Measurements from ENCODE around the gene NIPAL1.

Gene NIPAL1

GRCh38 chr4:48043504-48043903 is 26.9 kb downstream of the NIPAL1 start:
- Histone ChIP-seq H4K8ac (ENCODE audit: low read depth, low read length) (no peak overlapping the region), H3K18ac (ENCODE audit: low read length) (no peak overlapping the region)
- no CpG with 5 or more reads among the region's 2 CpGs for WGBS (ENCODE audit: extremely low coverage, insufficient coverage, insufficient read length)

GRCh38 chr4:48044298-48044697 is 27.7 kb downstream of the NIPAL1 start:
- H4K12ac ChIP-seq (ENCODE audit: low read depth, low read length): no peak overlapping the region
- no peak overlapping the region for H3K23ac ChIP-seq (ENCODE audit: low read length)
- H3K9me3 ChIP-seq (ENCODE audit: insufficient read depth, low read depth, low read length): no peaks in the 10 kb centered on the region
- no peak overlapping the region for H3K18ac ChIP-seq (ENCODE audit: low read length)
- H3K27ac ChIP-seq (ENCODE audit: low read depth, low read length): no peak overlapping the region
- H2BK12ac ChIP-seq (ENCODE audit: low read length): no peak overlapping the region
- no peak for DNase-seq
- H3K79me1 ChIP-seq (ENCODE audit: low read length): no peaks in the 10 kb centered on the region
- no peak overlapping the region for H3K4ac ChIP-seq (ENCODE audit: low read depth, low read length)
- H3K9ac ChIP-seq (ENCODE audit: low read length): no peak overlapping the region
- H2BK5ac ChIP-seq (ENCODE audit: low read depth, low read length, poor library complexity): no peak overlapping the region
- H3K4me2 ChIP-seq (ENCODE audit: low read length): no peak overlapping the region
- no peaks in the 10 kb centered on the region for H3K36me3 ChIP-seq (ENCODE audit: control insufficient read depth in 1 of 2, insufficient read depth in 2 of 2, low read length in 2 of 2)
- no CpG with 5 or more reads among the region's 2 CpGs for WGBS (ENCODE audit: extremely low coverage, insufficient coverage, insufficient read length)
- no peak overlapping the region for H3K4me3 ChIP-seq (ENCODE audit: low read depth, low read length)
- no peak overlapping the region for H2BK120ac ChIP-seq (ENCODE audit: insufficient read depth, low read length, poor library complexity)
- H4K8ac ChIP-seq (ENCODE audit: low read depth, low read length): no peak overlapping the region
- no peak overlapping the region for H2AFZ ChIP-seq (ENCODE audit: insufficient read depth, low read length, poor library complexity)
- no peaks in the 10 kb centered on the region for H3K4me1 ChIP-seq (ENCODE audit: control insufficient read depth in 1 of 2, insufficient read depth in 2 of 2, low read length in 2 of 2)
- no peaks in the 10 kb centered on the region for H3K79me2 ChIP-seq (ENCODE audit: control insufficient read depth, insufficient read depth, low read length, poor library complexity)
- no peak overlapping the region for H4K91ac ChIP-seq (ENCODE audit: low read depth, low read length)
- H2AK5ac ChIP-seq (ENCODE audit: low read length): no peak overlapping the region
- H3K27me3 ChIP-seq (ENCODE audit: insufficient read depth, low read length): no peaks in the 10 kb centered on the region
- H3K14ac ChIP-seq (ENCODE audit: low read length): no peak overlapping the region

More at GRCh38 chr4:48043504-48043903, 26.9 kb downstream of the NIPAL1 start:
- Histone ChIP-seq H3K27me3 (ENCODE audit: insufficient read depth, low read length) (no peaks in the 10 kb centered on the region), H4K12ac (ENCODE audit: low read depth, low read length) (no peak overlapping the region), H3K4ac (ENCODE audit: low read depth, low read length) (no peak overlapping the region), H3K36me3 (ENCODE audit: control insufficient read depth in 1 of 2, insufficient read depth in 2 of 2, low read length in 2 of 2) (no peaks in the 10 kb centered on the region), H2BK5ac (ENCODE audit: low read depth, low read length, poor library complexity) (no peak overlapping the region), H2BK12ac (ENCODE audit: low read length) (no peak overlapping the region), H3K79me2 (ENCODE audit: control insufficient read depth, insufficient read depth, low read length, poor library complexity) (no peaks in the 10 kb centered on the region), H3K79me1 (ENCODE audit: low read length) (no peaks in the 10 kb centered on the region), H2AFZ (ENCODE audit: insufficient read depth, low read length, poor library complexity) (no peak overlapping the region), H4K91ac (ENCODE audit: low read depth, low read length) (no peak overlapping the region), H3K4me2 (ENCODE audit: low read length) (no peak overlapping the region), H3K4me3 (ENCODE audit: low read depth, low read length) (no peak overlapping the region), H3K14ac (ENCODE audit: low read length) (no peak overlapping the region), H3K27ac (ENCODE audit: low read depth, low read length) (no peak overlapping the region), H3K9me3 (ENCODE audit: insufficient read depth, low read depth, low read length) (no peaks in the 10 kb centered on the region), H3K4me1 (ENCODE audit: control insufficient read depth in 1 of 2, insufficient read depth in 2 of 2, low read length in 2 of 2) (no peaks in the 10 kb centered on the region), H2AK5ac (ENCODE audit: low read length) (no peak overlapping the region), H2BK120ac (ENCODE audit: insufficient read depth, low read length, poor library complexity) (no peak overlapping the region), H3K23ac (ENCODE audit: low read length) (no peak overlapping the region), H3K9ac (ENCODE audit: low read length) (no peak overlapping the region)
- no peak for DNase-seq

GRCh38 chr4:48046059-48046458 is 29.5 kb downstream of the NIPAL1 start:
- no peaks in the 10 kb centered on the region for H3K27me3 ChIP-seq (ENCODE audit: insufficient read depth, low read length)
- DNase-seq: no peak

GRCh38 chr4:48047421-48047844 is 30.9 kb downstream of the NIPAL1 start:
- H3K14ac ChIP-seq (ENCODE audit: low read length): no peak overlapping the region
- H3K4me3 ChIP-seq (ENCODE audit: low read depth, low read length): no peak overlapping the region
- H3K4me1 ChIP-seq (ENCODE audit: control insufficient read depth in 1 of 2, insufficient read depth in 2 of 2, low read length in 2 of 2): no peaks in the 10 kb centered on the region
- no peak overlapping the region for H2AFZ ChIP-seq (ENCODE audit: insufficient read depth, low read length, poor library complexity)
- no peak overlapping the region for H2BK120ac ChIP-seq (ENCODE audit: insufficient read depth, low read length, poor library complexity)
- H4K12ac ChIP-seq (ENCODE audit: low read depth, low read length): no peak overlapping the region
- H2AK5ac ChIP-seq (ENCODE audit: low read length): no peak overlapping the region
- H3K36me3 ChIP-seq (ENCODE audit: control insufficient read depth in 1 of 2, insufficient read depth in 2 of 2, low read length in 2 of 2): no peaks in the 10 kb centered on the region
- H3K4ac ChIP-seq (ENCODE audit: low read depth, low read length): no peak overlapping the region
- no peaks in the 10 kb centered on the region for H3K79me2 ChIP-seq (ENCODE audit: control insufficient read depth, insufficient read depth, low read length, poor library complexity)
- H3K4me2 ChIP-seq (ENCODE audit: low read length): no peak overlapping the region
- no peak overlapping the region for H3K9ac ChIP-seq (ENCODE audit: low read length)
- H3K23ac ChIP-seq (ENCODE audit: low read length): no peak overlapping the region
- H2BK5ac ChIP-seq (ENCODE audit: low read depth, low read length, poor library complexity): no peak overlapping the region
- H3K18ac ChIP-seq (ENCODE audit: low read length): no peak overlapping the region
- H2BK12ac ChIP-seq (ENCODE audit: low read length): no peak overlapping the region
- no peaks in the 10 kb centered on the region for H3K79me1 ChIP-seq (ENCODE audit: low read length)
- H4K91ac ChIP-seq (ENCODE audit: low read depth, low read length): no peak overlapping the region
- H3K27me3 ChIP-seq (ENCODE audit: insufficient read depth, low read length): no peaks in the 10 kb centered on the region
- WGBS (ENCODE audit: extremely low coverage, insufficient coverage, insufficient read length): no CpG with 5 or more reads among the region's 3 CpGs
- no peak overlapping the region for H4K8ac ChIP-seq (ENCODE audit: low read depth, low read length)
- no peak for DNase-seq
- no peak overlapping the region for H3K27ac ChIP-seq (ENCODE audit: low read depth, low read length)
- H3K9me3 ChIP-seq (ENCODE audit: insufficient read depth, low read depth, low read length): no peaks in the 10 kb centered on the region

More at GRCh38 chr4:48046059-48046458, 29.5 kb downstream of the NIPAL1 start:
- no peak overlapping the region for H2AK5ac ChIP-seq (ENCODE audit: low read length)
- no peaks in the 10 kb centered on the region for H3K79me1 ChIP-seq (ENCODE audit: low read length)
- H3K4me1 ChIP-seq (ENCODE audit: control insufficient read depth in 1 of 2, insufficient read depth in 2 of 2, low read length in 2 of 2): no peaks in the 10 kb centered on the region
- H3K4me3 ChIP-seq (ENCODE audit: low read depth, low read length): no peak overlapping the region
- no peak overlapping the region for H3K4me2 ChIP-seq (ENCODE audit: low read length)
- H4K8ac ChIP-seq (ENCODE audit: low read depth, low read length): no peak overlapping the region
- H2BK5ac ChIP-seq (ENCODE audit: low read depth, low read length, poor library complexity): no peak overlapping the region
- no peak overlapping the region for H3K14ac ChIP-seq (ENCODE audit: low read length)
- H3K18ac ChIP-seq (ENCODE audit: low read length): no peak overlapping the region
- no peaks in the 10 kb centered on the region for H3K9me3 ChIP-seq (ENCODE audit: insufficient read depth, low read depth, low read length)
- no peak overlapping the region for H3K9ac ChIP-seq (ENCODE audit: low read length)
- no peak overlapping the region for H3K23ac ChIP-seq (ENCODE audit: low read length)
- WGBS (ENCODE audit: extremely low coverage, insufficient coverage, insufficient read length): no CpG with 5 or more reads among the region's 3 CpGs
- no peaks in the 10 kb centered on the region for H3K36me3 ChIP-seq (ENCODE audit: control insufficient read depth in 1 of 2, insufficient read depth in 2 of 2, low read length in 2 of 2)
- no peak overlapping the region for H3K27ac ChIP-seq (ENCODE audit: low read depth, low read length)
- no peak overlapping the region for H2AFZ ChIP-seq (ENCODE audit: insufficient read depth, low read length, poor library complexity)
- H4K12ac ChIP-seq (ENCODE audit: low read depth, low read length): no peak overlapping the region
- H2BK120ac ChIP-seq (ENCODE audit: insufficient read depth, low read length, poor library complexity): no peak overlapping the region
- no peak overlapping the region for H2BK12ac ChIP-seq (ENCODE audit: low read length)
- H3K79me2 ChIP-seq (ENCODE audit: control insufficient read depth, insufficient read depth, low read length, poor library complexity): no peaks in the 10 kb centered on the region
- H4K91ac ChIP-seq (ENCODE audit: low read depth, low read length): no peak overlapping the region
- H3K4ac ChIP-seq (ENCODE audit: low read depth, low read length): no peak overlapping the region

Measured in trophoblast cell (in vitro differentiated cells and primary cell).